HG03432 (cell line): ENCODE results near the gene SNX14.
A peak's percentile ranks its signal among the peaks of the same experiment; 100 is the strongest.
"Not testable (repeated sequence)": the region's sequence is repeated elsewhere in the genome, so short reads cannot be mapped to it uniquely, and the experiment has no call there.

Experiments used
- ATAC-seq: cut with Tn5 transposase; IDR thresholded peaks from one replicate; pipeline ENCODE4 v1.9.1; 2021; ENCODE audit warnings: mild to moderate bottlenecking, moderate library complexity; ENCODE audit not compliant: unreplicated experiment

SNX14 gene

DNA sequence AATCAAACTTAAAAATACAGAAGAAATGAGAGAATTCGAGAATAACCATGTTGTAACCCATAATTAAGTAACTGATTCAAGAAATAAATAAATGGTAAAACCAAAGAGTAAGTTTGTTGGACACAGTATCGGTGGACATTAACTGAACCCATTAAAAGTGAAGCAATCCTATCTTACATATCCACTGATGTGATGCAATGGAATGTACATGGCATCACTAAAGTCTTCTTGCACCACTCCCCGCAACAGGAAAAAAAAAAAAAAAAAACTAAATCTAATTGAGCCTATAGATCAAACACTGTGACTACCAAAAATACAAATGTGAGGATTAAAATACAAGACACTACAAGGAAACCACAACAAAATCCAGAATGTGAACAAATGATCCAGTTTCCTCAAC is 7.9 kb downstream of the SNX14 start:
- no peak for ATAC-seq

DNA sequence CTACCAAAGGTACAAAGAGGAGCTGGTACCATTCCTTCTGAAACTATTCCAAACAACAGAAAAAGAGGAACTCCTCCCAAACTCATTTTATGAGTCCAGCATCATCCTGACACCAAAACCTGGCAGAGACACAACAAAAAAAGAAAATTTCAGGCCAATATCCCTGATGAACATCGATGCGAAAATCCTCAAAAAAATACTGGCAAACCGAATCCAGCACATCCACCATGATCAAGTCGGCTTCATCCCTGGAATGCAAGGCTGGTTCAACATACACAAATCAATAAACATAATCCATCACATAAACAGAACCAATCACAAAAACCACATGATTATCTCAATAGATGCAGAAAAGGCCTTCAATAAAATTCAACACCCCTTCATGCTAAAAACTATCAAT is 10.8 kb downstream of the SNX14 start:
- ATAC-seq = not testable (repeated sequence)

GRCh38 chr6:85581572-85581971 is 12.1 kb downstream of the SNX14 start:
- no peak for ATAC-seq

- peak; percentile 88 for ATAC-seq
These were observed 12.8 kb downstream of the SNX14 start for GRCh38 chr6:85580878-85581267.

GRCh38 chr6:85580118-85580877 is 13.4 kb downstream of the SNX14 start:
- ATAC-seq = peak; percentile 23

DNA sequence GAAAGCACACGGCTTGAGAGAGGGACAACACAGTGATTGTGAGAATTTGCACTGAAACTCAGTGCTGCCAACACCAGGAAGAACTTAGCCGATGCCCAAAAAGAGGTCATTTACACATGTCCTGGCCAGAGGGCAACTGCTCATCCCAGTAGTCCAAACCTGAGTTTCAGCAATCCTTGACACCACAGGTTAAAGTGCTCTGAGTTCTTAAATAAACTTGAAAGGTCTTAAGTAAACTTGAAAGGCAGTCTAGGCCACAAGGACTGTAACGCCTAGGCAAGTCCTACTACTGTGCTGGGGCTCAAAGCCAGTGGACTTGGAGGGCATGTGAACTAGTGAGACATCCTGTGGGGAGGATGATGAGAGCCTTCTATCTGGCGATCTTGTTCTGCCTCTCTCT is 14.1 kb downstream of the SNX14 start:
- no peak for ATAC-seq

- no peak for ATAC-seq
These were observed 17.2 kb downstream of the SNX14 start for GRCh38 chr6:85576476-85576875.

GRCh38 chr6:85574932-85575598 is 18.6 kb downstream of the SNX14 start:
- no peak for ATAC-seq

DNA sequence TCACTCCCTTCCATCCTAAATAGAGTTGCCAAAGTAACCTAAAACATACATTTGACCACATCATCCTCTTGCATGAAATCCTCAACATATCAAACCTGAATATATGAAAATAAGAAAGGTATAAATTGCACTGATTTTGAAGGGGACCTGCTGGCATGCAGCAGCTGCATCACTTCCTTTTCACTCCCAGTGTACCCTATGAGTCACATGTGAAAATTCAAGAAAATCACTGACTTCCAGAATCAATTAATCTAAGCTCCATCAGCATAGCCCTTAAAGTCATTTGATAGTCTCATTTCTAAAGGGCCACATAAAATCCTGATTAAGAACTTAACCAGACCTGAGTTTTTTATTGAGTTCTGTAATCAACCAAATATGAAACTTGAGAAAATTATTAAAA is 24.3 kb downstream of the SNX14 start:
- peak; percentile 47 for ATAC-seq

GRCh38 chr6:85568411-85568810 is 25.2 kb downstream of the SNX14 start:
- ATAC-seq = no peak

DNA sequence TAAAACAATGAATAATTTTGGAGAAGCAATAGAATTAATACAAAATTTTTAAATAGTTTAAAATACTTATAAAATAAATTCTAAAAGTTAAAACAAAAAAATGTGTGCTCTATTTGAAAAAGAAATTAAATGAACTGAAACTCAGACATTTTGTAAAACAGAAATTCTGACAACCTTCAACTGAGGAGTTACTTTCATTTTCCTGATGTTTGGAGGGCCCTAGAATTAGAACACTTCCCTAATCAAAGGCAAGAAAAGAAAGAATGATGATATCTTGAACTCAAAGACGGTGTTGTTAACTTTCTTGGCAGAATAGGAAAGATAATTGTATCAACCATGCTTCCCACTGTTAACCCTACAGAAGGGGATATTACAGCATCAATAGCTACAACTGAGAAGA is 27.9 kb downstream of the SNX14 start:
- no peak for ATAC-seq

GRCh38 chr6:85564223-85564622 is 29.4 kb downstream of the SNX14 start:
- not testable (repeated sequence) for ATAC-seq

GRCh38 chr6:85561750-85562357 is 31.8 kb downstream of the SNX14 start:
- no peak for ATAC-seq

DNA sequence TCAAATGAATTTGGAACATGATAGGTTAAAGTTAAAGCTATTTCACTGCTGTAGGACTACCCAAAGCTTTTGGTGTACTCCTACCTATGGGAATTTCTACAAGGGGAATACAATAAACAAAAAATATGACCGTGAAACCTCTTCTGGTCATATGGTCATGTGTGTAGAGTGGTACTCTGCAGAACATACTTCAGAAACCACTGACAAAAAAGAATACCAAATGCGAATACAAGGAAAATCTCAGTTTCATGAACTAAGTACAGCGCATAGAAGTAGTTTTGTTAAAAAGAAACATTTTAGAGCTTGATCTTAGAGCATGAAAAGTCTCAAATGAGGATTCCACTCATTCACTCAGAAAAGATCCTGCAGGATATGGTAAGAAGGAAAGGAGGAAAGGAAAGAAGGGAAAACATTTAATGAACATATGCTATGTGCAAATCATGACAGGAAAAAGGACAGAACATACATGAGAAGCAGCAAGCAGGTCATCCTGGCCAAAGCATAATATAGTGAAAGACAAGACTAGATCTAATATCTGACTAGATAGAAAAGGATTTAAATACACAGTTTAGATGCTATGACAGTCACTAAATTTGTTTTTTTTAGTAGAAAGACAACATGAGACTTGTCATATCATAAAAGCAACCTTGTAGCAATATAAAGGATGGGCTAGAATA is 36.5 kb downstream of the SNX14 start:
- ATAC-seq = no peak

DNA sequence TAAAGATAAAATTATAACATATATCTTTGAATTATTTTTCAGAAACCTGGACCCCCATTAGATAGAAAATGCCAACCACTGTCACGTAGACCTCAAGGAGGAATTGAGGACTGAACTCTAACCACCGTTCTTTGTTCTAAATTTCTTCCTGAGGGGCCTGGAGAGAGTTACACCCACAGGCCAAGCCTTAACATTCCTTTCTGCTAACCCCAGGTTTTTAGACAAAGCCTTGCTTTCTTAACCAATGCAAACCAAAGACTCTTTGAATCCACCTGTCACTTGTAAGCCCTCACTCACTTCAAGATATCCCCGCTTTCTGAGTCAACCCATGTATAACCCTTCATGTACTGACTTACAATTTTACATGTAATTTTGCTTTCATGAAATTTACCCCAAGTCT is 41.0 kb downstream of the SNX14 start:
- ATAC-seq = no peak

DNA sequence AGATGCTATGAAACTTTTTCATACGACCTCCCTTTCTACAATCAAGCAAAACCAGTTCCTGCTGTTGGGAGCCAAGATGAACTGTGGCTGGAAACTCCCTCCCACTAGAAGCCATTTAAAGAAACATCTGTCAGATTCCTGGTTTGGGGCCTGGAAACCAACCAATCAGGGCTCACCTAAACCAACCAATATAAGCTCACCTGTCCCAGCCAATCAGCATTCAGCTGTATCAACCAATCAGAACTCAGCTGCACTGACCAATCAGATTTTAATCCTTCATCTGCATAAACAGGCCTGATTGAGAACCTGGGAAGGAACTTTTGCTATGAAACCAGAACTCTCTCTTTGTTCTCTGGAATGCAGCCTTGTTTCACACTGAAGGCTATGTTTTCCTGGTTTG is 42.4 kb downstream of the SNX14 start:
- no peak for ATAC-seq

- no peak for ATAC-seq
These were observed 45.9 kb downstream of the SNX14 start for GRCh38 chr6:85547719-85548118.

DNA sequence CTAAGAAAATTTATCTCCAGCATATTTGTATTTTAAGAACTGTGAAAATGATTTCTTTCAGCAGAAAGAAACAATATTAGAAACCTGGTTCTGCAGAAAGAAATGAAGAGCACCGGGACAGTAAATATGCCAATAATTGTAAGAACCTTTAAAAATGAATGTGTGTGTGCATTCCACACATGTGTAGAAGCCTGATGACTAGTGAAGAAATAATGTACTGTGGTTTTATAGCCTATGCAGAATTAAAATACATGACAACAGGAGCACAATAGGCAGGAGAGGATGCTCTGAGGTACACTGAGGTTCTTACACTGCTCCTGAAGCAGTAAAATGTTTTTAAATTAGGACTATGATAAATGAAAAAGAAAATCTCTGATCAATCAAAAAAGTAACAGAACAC is 48.9 kb downstream of the SNX14 start:
- no peak for ATAC-seq

- no peak for ATAC-seq
These were observed 56.6 kb downstream of the SNX14 start for GRCh38 chr6:85537055-85537494.

DNA sequence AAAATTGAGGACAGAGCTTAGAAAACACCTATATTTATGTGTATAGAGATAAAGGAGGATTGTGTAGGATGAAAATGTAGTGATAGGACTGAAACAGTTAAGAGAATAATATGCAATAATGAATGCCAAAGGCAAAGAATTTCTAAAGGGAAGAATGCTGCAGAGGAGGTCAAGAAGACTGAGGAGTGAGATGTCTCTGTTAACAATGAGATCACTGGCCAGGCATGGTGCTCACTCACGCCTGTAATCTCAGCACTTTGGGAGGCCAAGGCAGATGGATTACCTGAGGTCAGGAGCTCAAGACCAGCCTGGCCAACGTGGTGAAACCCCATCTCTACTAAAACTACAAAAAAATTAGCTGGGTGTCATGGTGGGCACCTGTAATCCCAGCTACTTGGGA is 69.4 kb downstream of the SNX14 start:
- ATAC-seq = not testable (repeated sequence)

GRCh38 chr6:85516168-85516567 is 77.5 kb downstream of the SNX14 start:
- no peak for ATAC-seq
